K562 (cell line): ENCODE measurements around the gene TSC1.

Experiments used
- CBX2 ChIP-seq: fragments of 200-600 bp; sonication (generic); IDR thresholded peaks from one replicate; pipeline ENCODE4 v1.6.1; 2012; ENCODE audit warnings: mild to moderate bottlenecking, low read length, inconsistent platforms; ENCODE audit not compliant: insufficient read depth, poor library complexity, severe bottlenecking
- EZH2 ChIP-seq: IDR thresholded peaks from 2 replicates; pipeline ENCODE4 v1.6.1; 2012; ENCODE audit warnings: low read depth, mild to moderate bottlenecking, inconsistent platforms, low read length, borderline replicate concordance

GRCh38 chr9:132857031-132857430, 87.4 kb downstream of the TSC1 start:
- TF ChIP-seq CBX2 (no peak), EZH2 (no peak)
